GM18861 (cell line): ENCODE results near the gene NUP50.

ENCODE experiments used
- ATAC-seq: cut with Tn5 transposase; IDR thresholded peaks from one replicate; pipeline ENCODE4 v1.9.1; 2021; ENCODE audit not compliant: unreplicated experiment

Gene NUP50

GRCh38 chr22:45227645-45228400 is 64.1 kb downstream of the NUP50 start:
- ATAC-seq, result no peak

GRCh38 chr22:45228401-45228754 is 64.7 kb downstream of the NUP50 start:
- no peak for ATAC-seq

- no peak for ATAC-seq
Measured at GRCh38 chr22:45229181-45229580, 65.5 kb downstream of the NUP50 start.

- no peak for ATAC-seq
Measured at GRCh38 chr22:45230026-45230721, 66.4 kb downstream of the NUP50 start.

GRCh38 chr22:45231293-45231692 is 67.6 kb downstream of the NUP50 start:
- ATAC-seq, result no peak

GRCh38 chr22:45233386-45233785 is 69.7 kb downstream of the NUP50 start:
- no peak for ATAC-seq

GRCh38 chr22:45233827-45234226 is 70.1 kb downstream of the NUP50 start:
- no peak for ATAC-seq

- peak; percentile 69 for ATAC-seq
Measured at GRCh38 chr22:45235101-45235777, 71.5 kb downstream of the NUP50 start.

- no peak for ATAC-seq
Measured at GRCh38 chr22:45235851-45236342, 72.2 kb downstream of the NUP50 start.

GRCh38 chr22:45237065-45237990 is 73.6 kb downstream of the NUP50 start:
- ATAC-seq, result no peak
